Measurements from ENCODE around the gene NKTR.
"Not testable (repeated sequence)": the region's sequence is repeated elsewhere in the genome, so short reads cannot be mapped to it uniquely, and the experiment has no call there.

The NKTR gene

DNA sequence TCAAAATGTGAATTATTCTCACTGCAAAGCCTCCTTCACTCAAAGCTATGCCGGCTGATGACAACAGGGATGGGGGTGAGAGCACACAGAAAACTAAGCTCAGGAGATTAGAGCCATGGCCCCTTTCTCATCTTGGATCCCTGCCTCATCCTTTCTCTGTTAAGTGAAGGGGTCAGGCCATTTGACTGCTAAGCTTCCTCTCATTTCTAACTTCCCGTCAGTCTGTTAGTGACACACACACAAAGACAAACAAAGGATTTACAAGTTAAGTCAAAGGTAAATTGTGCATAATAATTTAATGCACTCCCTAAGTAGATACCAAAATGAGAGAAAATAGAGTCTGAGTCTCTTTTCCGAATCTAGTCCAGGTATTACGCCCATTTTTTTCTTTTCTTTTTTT, 8.7 kb upstream of the NKTR start:
- H3K36me3 ChIP-seq (ENCODE audit: insufficient read depth) = no peaks in the 10 kb centered on the region
- peak overlapping the region; percentile 63 for H3K4me2 ChIP-seq
- no peak overlapping the region for H3K27ac ChIP-seq
- H3K4me3 ChIP-seq (IDR thresholded peaks at IDR 0.05; ENCODE audit: insufficient read depth, low read depth, low read length) = no peak overlapping the region
- H4K20me1 ChIP-seq (ENCODE audit: insufficient read depth) = no peaks in the 10 kb centered on the region
- H2AFZ ChIP-seq (ENCODE audit: low read depth) = no peak overlapping the region
- H3K27me3 ChIP-seq (ENCODE audit: insufficient read depth, low read depth) = no peaks in the 10 kb centered on the region
- TF ChIP-seq, protein P1, sequence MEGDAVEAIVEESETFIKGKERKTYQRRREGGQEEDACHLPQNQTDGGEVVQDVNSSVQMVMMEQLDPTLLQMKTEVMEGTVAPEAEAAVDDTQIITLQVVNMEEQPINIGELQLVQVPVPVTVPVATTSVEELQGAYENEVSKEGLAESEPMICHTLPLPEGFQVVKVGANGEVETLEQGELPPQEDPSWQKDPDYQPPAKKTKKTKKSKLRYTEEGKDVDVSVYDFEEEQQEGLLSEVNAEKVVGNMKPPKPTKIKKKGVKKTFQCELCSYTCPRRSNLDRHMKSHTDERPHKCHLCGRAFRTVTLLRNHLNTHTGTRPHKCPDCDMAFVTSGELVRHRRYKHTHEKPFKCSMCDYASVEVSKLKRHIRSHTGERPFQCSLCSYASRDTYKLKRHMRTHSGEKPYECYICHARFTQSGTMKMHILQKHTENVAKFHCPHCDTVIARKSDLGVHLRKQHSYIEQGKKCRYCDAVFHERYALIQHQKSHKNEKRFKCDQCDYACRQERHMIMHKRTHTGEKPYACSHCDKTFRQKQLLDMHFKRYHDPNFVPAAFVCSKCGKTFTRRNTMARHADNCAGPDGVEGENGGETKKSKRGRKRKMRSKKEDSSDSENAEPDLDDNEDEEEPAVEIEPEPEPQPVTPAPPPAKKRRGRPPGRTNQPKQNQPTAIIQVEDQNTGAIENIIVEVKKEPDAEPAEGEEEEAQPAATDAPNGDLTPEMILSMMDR (conservative IDR thresholded peaks at IDR 0.05; ENCODE audit: low read depth, low read length) = no peak
- no peak overlapping the region for H3K9ac ChIP-seq
- H3K4me1 ChIP-seq (ENCODE audit: low read depth, poor library complexity, severe bottlenecking) = peaks cover 40% of the 10 kb centered on the region
- peaks cover 15% of the 10 kb centered on the region for H3K79me2 ChIP-seq (ENCODE audit: insufficient read depth, low read depth)

DNA sequence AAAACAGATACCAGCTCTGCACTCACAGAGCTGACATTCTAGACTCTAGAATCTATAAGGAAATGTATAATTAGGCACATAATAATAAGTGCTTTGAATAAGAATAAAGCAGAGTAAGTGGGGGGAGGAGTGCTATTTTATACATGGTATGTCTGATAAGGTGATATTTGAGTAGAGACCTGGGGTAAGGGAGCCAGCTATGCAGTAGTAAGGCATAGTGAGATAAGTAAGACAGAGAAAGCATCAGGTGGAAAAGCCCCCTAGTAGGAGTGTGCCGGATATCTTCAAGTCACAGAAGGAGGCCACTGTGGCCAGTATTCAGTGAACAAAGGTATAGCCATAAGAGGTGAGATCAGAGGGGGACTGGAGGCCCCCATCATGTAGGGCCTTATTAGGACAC, 6.9 kb upstream of the NKTR start:
- Histone ChIP-seq H3K27me3 (ENCODE audit: insufficient read depth, low read depth) (no peaks in the 10 kb centered on the region), H3K79me2 (ENCODE audit: insufficient read depth, low read depth) (peaks cover 15% of the 10 kb centered on the region), H3K4me1 (ENCODE audit: low read depth, poor library complexity, severe bottlenecking) (peaks cover 40% of the 10 kb centered on the region), H3K36me3 (ENCODE audit: insufficient read depth) (no peaks in the 10 kb centered on the region), H3K4me3 (IDR thresholded peaks at IDR 0.05; ENCODE audit: insufficient read depth, low read depth, low read length) (no peak overlapping the region), H2AFZ (ENCODE audit: low read depth) (no peak overlapping the region), H3K27ac (no peak overlapping the region), H4K20me1 (ENCODE audit: insufficient read depth) (no peaks in the 10 kb centered on the region), H3K9ac (no peak overlapping the region), H3K4me2 (no peak overlapping the region)
- TF ChIP-seq, protein P1 (conservative IDR thresholded peaks at IDR 0.05; ENCODE audit: low read depth, low read length) = no peak

DNA sequence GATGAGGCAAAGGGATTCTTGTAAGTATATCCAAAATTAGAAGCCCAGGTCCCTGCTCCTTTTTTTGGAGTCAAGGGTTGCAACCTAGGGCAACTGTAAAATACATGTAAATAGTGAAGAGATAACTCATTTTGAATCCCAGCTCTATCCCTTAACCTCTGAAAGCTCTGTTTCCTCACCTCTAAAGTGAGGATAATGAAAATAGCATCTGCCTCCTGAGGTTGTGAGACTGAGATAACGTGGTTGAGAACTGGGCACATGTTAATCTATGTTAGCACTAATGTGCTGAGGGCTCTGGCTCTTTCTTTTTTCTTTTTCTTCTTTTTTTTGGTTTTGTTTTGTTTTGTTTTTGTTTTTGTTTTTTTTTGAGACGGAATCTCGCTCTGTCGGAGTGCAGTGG, 4.8 kb upstream of the NKTR start:
- Histone ChIP-seq H3K27ac (no peak overlapping the region), H3K36me3 (ENCODE audit: insufficient read depth) (no peaks in the 10 kb centered on the region), H3K4me1 (ENCODE audit: low read depth, poor library complexity, severe bottlenecking) (peaks cover 32% of the 10 kb centered on the region), H3K9ac (no peak overlapping the region), H4K20me1 (ENCODE audit: insufficient read depth) (no peaks in the 10 kb centered on the region), H3K79me2 (ENCODE audit: insufficient read depth, low read depth) (peaks cover 15% of the 10 kb centered on the region), H3K4me3 (IDR thresholded peaks at IDR 0.05; ENCODE audit: insufficient read depth, low read depth, low read length) (no peak overlapping the region), H2AFZ (ENCODE audit: low read depth) (no peak overlapping the region), H3K4me2 (no peak overlapping the region), H3K27me3 (ENCODE audit: insufficient read depth, low read depth) (no peaks in the 10 kb centered on the region)
- TF ChIP-seq, protein P1 (conservative IDR thresholded peaks at IDR 0.05; ENCODE audit: low read depth, low read length) = no peak

DNA sequence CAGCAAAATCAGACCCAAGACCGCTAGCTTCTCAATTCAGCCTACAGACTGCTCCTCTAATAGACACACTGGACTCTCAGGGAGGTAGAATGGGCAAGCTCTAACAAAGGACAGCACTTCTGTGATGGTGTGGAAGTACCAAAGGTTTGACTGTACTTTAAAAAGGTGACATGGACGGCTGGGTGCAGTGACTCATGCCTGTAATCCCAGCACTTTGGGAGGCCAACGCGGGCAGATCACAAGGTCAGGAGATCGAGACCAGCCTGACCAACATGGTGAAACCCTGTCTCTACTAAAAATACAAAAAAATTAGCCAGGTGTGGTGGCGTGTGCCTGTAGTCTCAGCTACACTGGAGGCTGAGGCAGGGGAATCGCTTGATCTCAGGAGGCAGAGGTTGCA, 3.4 kb upstream of the NKTR start:
- H3K4me3 ChIP-seq (IDR thresholded peaks at IDR 0.05; ENCODE audit: insufficient read depth, low read depth, low read length); H3K4me2 ChIP-seq; H3K27me3 ChIP-seq (ENCODE audit: insufficient read depth, low read depth); H3K36me3 ChIP-seq (ENCODE audit: insufficient read depth); H2AFZ ChIP-seq (ENCODE audit: low read depth); H3K27ac ChIP-seq; H3K9ac ChIP-seq; H4K20me1 ChIP-seq (ENCODE audit: insufficient read depth): not testable (repeated sequence)
- peaks cover 13% of the 10 kb centered on the region for H3K79me2 ChIP-seq (ENCODE audit: insufficient read depth, low read depth)
- peaks cover 29% of the 10 kb centered on the region for H3K4me1 ChIP-seq (ENCODE audit: low read depth, poor library complexity, severe bottlenecking)

DNA sequence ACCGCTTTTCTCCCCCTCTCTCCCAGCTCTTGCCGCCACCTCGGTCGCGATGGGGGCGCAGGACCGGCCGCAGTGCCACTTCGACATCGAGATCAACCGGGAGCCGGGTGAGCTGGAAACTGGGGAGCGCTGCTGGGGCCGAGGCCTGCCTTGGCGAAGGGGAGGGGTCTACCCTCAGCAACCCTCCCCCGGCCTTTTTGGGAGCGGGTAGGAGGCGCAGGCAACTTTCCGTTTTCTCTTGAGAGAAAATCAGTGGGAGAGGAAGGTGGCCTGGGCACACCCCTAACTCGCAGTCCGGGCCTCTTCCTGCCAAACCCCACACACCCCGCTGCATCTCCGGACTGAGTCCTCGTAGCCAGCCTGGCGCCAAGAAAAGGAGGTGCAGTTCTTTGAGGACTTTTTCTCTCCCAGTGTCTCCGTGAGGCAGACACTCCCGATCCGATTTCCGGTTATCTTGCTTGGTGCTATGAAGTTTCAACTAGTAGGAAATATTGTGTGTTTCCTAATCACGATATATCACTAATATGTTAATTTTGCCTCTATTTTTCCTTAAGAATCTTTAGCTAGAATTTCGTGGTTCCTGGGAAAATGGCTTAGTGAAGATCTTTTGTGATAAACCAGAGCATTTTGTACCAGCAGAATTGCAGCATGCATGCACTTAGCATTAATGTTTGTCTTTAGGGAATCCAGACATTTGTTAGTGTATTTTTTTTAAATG, 631 bp downstream of the NKTR start:
- no peaks in the 10 kb centered on the region for H4K20me1 ChIP-seq (ENCODE audit: insufficient read depth)
- H3K4me2 ChIP-seq = peak overlapping the region; percentile 78
- no peaks in the 10 kb centered on the region for H3K36me3 ChIP-seq (ENCODE audit: insufficient read depth)
- peak overlapping the region; percentile 74 for H3K9ac ChIP-seq
- H3K27me3 ChIP-seq (ENCODE audit: insufficient read depth, low read depth) = no peaks in the 10 kb centered on the region
- peaks cover 48% of the 10 kb centered on the region for H3K79me2 ChIP-seq (ENCODE audit: insufficient read depth, low read depth)
- H3K4me1 ChIP-seq (ENCODE audit: low read depth, poor library complexity, severe bottlenecking) = peaks cover 24% of the 10 kb centered on the region
- peak overlapping the region; percentile 44; the same call in 1 of the 2 replicates for H2AFZ ChIP-seq (ENCODE audit: low read depth)
- TF ChIP-seq, protein P1 (conservative IDR thresholded peaks at IDR 0.05; ENCODE audit: low read depth, low read length) = no peak
- peak overlapping the region; percentile 71 for H3K27ac ChIP-seq
- H3K4me3 ChIP-seq (IDR thresholded peaks at IDR 0.05; ENCODE audit: insufficient read depth, low read depth, low read length) = no peak overlapping the region
